HG03064 (cell line): ENCODE measurements around the gene OSBPL9.
A peak's percentile ranks its signal among the peaks of the same experiment; 100 is the strongest.
"Not testable (repeated sequence)": the region's sequence is repeated elsewhere in the genome, so short reads cannot be mapped to it uniquely, and the experiment has no call there.

Experiments used
- ATAC-seq: cut with Tn5 transposase; IDR thresholded peaks from one replicate; pipeline ENCODE4 v1.9.1; 2021; ENCODE audit warnings: low read depth; ENCODE audit not compliant: unreplicated experiment

Gene OSBPL9

DNA sequence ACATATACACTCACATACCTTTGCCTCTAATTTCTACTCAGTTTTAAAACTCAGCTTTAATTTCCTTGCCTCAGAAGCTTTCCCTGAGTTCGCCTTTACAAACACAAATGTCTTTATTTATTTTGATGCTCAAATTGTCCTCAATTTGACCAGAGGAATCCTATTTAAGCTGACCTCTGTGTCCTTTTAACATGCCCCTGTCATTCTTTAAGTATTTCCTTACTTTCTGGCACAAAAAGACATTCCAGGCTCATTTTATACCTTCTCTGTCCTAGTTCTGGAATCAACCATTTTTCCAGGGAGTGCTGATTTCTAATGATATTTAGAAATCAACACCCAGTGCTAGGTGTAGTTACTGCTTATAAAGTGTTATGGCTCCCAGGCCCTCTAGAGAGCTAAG is 82.5 kb downstream of the OSBPL9 start:
- ATAC-seq, result no peak

DNA sequence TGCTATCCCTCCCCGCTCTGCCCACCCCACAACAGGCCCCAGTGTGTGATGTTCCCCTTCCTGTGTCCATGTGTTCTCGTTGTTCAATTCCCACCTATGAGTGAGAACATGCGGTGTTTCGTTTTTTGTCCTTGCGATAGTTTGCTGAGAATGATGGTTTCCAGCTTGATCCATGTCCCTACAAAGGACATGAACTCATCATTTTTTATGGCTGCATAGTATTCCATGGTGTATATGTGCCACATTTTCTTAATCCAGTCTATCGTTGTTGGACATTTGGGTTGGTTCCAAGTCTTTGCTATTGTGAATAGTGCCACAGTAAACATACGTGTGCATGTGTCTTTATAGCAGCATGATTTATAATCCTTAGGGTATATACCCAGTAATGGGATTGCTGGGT is 84.9 kb downstream of the OSBPL9 start:
- ATAC-seq, result not testable (repeated sequence)

DNA sequence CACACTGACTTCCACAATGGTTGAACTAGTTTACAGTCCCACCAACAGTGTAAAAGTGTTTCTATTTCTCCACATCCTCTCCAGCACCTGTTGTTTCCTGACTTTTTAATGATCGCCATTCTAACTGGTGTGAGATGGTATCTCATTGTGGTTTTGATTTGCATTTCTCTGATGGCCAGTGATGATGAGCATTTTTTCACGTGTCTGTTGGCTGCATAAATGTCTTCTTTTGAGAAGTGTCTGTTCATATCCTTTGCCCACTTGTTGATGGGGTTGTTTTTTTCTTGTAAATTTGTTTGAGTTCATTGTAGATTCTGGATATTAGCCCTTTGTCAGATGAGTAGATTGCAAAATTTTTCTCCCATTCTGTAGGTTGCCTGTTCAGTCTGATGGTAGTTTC is 85.3 kb downstream of the OSBPL9 start:
- not testable (repeated sequence) for ATAC-seq

DNA sequence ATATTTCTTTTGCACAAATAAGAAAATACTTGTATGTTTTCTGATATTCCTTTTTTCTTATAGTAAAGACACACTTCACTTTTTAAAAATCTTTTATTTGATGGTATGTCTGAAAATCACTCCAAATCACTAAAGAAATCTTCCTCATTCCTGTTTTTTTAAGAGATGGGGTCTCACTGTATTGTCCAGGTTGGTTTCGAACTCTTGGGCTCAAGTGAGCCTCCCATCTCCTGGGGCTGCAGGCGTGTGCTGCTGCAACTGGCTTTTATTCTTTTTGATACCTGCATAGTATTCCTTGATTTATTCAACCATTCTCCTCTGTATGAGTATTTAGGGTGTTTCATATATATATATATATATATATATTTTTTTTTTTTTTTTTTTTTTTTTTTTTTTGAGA is 88.1 kb downstream of the OSBPL9 start:
- ATAC-seq, result no peak

DNA sequence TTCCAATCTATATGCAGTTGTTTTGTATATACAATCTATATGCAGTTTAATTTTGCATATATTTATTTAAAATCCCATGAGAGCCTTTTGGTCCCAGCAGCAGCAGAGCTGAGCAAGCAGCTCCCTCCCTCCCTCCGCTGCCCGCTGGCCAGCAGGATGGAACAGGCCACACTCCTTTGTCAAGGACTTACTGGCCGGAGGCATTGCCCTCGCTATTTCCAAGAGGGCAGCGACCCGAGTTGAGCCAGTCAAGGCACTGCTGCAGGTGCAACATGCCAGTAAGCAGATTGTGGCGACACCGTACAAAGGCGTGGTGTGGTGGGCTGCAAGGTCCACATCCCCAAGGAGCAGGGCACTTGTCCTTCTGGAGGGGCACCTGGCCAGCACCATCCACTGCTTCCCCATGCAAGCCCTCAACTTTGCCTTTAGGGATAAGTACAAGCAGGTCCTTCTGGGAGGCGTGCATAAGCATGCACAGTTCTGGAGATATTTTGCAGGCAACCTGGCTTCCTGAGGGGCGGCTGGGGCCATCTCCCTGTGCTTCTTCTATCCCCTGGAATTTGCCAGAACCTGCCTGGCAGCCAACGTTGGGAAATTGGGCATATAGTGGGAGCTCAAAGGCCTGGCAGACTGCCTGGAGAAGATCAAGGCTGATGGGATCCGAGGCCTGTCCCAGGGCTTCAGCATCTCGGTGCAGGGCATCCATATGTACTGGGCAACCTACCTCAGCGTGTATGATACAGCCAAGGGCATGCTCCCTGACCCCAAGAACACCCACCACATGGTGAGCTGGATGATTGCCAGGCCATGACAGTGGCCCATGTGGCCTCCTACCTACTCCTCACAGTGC is 92.2 kb downstream of the OSBPL9 start:
- no peak for ATAC-seq

DNA sequence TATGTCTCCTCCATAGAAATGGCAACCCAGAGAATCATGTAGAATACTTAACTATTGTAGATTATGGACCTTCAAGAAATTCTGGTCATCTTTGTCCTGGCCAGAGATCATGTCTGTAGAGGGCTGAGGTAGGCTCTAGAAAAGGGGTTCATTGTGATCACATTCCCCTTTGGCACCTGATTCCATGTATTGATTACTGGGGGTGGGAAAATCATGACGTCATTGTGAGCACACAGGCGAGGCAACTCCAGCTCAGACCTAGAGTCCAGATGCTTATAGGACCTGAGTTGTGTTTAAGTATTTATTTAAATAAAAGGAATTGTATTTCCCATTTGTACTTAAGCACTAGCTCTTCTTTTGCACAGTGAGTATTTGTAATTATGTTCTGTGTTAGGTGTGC is 93.1 kb downstream of the OSBPL9 start:
- no peak for ATAC-seq

DNA sequence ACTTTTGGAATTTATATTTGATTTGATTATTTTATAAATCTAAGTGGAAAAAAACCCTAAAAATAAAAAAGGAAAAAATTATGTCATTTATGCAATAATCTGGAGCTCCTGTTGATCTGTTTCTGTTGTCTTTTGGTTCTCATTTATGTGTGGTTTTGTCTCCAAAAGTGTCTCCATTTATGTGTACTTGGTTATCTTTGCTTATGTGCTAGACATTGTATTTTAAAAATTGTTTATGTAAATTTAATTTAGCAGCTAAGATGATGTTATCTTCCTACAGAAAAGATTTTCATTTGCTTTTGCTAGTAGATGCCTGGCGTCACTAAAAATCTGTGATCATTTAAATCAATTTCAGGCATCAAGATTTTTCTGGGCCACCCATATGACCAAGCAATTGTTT is 95.7 kb downstream of the OSBPL9 start:
- ATAC-seq, result no peak

DNA sequence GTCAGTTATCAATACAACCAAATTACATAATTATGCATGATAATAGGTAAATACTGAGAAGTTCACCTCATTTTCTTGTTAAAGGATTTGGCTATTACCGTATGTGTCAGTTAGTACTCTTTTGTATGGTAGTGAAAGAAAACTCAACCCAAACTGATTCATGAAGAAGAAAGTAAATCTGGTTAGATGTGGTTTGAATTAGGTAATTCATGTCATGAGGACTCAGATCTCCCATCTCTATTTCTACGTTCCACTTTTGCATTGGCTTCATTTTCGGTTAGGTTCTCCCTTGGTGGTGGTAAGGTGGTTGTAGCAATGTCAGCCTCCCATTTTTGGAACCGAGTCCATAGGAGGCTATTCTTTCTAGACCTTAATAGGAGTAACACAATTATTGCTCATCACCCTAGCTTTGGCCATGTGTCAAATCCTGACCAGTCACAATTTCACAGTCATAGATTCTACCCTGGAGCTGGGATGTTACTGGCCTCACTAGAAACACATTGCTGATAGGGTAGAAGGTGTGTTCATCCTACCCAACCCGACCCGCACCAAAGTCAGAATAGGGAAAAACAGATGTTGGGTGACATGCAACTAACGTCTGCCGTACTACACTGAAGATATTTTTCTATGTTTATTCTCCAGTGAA is 97.6 kb downstream of the OSBPL9 start:
- no peak for ATAC-seq

DNA sequence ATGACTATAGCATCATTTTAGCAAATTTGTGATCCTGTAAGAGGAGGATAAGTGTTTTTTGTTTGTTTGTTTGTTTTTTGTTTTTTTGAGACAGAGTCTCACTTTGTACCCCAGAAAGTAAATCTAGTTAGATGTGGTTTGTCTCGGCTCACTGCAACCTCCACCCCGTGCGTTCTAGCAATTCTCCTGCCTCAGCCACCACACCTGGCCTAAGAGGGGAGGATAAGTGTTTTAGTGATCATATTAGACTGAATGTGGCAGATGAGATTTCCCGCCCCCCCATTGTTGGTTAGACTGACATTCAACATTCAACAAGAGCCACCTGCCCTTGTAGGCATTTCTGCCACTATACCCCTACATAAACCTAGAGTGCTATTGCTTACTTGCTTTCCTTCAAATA is 98.5 kb downstream of the OSBPL9 start:
- ATAC-seq, result peak; percentile 74

DNA sequence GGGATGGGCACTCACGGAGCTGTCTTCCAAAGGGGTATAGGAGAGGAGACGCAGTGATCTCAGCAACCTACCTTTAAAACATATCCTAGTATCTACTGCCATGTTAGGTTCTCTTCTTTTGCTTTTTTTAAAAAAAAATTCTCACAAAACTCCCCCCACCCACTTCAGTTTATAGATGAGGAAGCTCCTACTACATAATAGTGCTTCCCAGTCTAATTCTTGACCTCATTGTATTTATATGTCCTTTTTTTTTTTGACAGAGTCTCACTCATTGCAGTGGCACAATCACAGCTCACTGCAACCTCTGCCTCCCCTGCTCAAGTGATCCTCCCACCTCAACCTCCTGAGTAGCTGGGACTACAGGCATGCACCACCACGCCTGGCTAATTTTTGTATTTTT is 99.9 kb downstream of the OSBPL9 start:
- no peak for ATAC-seq

DNA sequence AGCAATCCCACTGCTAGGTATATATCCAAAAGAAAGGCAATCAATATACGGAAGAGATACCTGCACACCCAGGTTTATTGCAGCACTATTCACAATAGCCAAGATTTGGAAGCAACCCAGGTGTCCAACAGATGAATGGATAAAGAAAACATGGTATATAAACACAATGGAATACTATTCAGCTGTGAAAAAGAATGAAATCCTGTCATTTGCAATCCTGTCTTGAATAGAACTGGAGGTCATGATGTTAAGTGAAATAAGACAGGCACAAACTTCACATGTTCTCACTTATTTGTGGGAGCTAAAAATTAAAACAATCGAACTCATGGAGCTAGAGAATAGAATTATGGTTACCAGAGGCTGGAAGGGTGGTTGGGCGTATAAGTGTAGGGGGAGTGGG is 101.0 kb downstream of the OSBPL9 start:
- no peak for ATAC-seq

DNA sequence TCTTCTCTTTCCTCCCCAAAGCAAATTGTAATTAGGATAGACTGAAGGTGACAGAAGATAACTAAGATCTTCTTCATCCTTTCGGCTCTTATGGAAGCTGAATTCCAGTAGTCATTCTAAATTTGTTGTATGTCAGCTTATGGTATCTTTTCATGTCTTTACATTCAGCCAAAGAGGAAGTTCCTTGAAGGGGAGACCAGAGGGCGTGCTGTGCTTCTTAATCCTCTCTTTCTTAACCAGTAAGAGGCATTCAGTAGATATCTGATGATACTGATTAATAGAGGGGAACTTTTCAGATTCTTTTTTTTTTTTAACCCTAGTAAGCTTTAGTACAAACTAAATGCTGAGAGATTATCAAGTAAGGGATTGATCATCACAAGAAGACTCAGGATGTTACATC is 102.3 kb downstream of the OSBPL9 start:
- no peak for ATAC-seq

DNA sequence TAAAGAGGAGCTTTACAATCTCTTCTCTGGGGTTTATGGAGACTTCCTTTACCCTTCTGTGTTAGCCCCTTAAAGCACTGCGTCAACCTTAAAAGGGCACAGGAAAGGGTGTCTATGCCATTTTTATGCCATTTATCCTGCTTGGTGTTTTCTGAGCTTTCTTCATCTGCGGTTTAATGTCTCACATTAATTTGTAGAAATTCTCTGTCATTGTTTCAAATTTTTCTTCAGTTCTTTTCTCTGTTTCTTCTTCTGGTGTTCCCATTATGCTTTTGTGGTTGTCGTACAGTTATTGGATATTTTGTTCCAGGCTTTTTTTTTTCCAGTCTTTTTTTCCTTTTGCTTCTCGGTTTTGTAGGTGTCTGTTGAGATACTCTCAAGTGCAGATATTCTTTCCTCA is 107.9 kb downstream of the OSBPL9 start:
- ATAC-seq, result no peak

DNA sequence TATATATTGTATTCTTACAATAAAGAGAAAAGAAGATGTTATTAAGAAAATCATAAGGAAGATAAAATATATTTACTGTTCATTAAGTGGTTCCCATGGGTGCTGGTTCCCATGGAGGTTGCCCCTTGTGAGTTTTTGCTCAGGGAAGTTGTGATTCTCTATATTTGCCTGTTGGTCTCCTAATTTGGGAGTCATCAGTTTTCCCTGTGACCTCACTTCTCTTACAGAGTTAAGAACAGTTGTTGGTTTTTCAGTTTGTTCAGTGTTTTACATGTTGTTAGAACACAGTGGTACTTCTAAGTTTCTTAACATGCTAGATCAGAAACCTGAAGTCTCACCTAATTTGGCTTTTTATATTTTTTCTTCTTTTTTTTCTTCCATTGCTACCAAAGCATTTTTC is 109.2 kb downstream of the OSBPL9 start:
- no peak for ATAC-seq

DNA sequence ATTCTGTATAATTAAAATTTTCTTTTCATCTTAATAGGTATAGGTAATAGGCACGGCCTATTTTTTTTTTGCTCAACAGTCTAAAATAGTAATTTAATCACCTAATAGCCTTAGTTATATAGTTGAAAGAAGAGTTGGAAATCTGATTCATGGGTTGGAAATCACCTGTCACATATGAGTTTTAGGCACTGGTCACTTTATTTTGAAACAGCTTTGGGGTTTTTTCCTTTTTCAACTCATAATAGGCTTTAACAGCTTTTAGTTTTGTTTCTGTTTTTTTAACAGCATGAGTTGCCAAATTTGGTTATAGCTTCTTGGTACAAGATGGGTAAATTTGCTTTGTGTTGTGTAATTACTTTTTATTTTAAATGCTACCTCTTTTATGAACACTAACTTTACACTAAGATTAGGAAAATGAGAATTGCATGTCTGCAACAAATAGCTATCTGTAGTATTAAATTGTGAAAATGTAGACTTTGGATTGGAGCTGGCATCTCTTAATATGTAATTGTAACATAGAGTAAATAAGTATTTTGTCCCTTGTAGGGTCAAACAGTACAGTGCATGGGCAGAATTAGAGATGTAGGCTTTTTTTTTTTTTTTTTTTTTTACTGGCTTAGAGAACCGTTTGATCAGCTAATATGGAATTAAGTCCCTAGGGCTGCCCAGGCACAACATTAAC is 109.8 kb downstream of the OSBPL9 start:
- no peak for ATAC-seq

DNA sequence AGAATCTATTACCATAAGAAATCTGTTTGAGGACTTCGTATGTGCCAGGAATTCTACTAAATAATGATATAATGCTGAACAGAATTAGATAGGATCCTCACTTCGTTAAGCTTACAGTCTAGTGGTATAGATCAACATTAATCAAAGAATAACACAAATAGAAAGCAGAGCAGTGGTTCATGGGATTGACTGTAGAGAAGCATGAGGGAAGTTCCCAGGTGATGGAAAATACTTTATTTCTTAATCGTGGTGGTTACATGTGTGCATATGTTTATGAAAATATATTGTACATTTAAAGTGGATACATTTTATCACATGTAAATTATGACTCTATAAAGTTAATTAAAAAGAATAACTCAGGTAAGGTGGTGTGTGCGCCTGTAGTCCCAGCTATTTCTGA is 110.5 kb downstream of the OSBPL9 start:
- ATAC-seq, result no peak

DNA sequence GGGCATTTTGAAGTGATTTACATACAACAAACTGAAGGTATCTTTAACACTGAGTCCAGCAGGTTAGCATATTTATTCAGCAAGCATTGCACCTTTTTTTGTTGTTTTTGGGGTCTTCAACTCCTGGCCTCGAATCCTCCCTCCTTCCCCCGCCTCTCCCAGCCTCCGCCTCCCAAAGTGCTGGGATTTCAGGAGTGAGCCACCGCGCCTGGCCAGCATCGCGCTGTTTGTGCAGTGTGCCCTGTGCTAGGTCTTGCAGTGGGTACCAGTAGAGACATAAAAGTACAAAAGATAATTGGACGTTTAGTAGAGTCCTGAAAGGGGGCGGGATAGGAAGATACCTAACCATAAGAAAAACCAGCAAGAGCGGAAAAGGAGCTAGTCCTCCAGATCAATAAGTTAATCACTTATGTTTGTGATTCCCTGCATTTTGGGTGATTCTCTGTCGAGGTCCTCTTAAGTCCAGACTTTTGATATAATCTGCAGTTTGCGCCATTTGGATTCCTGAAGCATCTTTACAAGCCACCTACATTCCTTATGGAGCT is 111.8 kb downstream of the OSBPL9 start:
- no peak for ATAC-seq

DNA sequence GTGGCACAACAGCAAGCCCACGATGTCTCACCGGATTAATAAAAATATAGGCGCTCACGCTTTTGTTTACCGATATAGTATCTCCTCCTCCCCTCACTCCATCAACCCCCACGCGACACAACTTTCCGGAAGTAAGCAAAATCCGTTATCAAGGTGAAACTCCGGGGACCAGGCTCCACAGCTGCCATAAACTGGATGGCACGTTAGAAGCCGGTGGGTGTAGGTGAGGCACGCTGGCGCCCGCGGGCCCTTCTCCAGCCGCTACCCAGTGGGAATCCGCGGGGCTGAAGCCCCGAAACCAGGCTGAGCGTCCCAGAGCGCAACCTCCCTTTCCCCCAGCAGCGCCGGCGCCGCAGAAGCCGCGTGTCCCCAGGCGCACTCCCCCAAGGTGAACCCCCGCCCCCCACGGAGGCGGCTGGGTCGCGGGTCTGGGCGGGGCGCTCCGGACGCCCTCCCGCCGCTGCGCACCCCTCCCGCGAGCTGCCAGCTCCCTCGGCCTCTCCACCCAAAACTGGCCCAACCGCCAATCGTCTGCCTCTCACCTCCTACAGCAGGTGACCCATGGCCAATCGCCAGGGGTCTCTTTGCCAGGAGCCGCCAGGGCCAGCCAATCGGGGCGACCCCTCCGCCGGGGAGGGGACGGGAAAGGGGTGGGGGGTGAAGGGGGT is 112.4 kb downstream of the OSBPL9 start:
- ATAC-seq, result peak; percentile 85

DNA sequence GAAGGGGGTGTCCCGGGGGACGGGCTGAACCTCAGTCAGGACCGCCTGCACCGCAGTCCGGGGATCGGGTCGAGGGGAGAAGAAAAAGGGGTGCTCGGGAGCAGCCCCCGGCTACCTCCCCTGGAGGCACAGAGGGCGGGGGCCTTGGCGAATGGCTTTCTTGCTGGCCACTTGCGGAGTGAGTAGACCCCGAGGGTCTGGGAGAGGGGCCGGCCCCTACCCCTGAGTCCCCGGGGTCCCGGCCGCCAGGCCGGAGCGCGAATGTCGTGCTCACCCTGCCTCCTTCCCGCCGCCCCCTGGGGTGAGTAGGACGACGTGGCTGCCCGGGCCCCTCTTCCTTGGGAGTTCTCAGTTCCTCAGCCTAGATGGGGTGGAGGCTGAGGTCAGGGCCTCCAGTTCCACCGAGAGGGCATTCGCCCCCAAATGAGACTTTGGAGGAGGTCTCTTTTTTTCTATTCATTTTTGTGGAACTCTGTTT is 113.0 kb downstream of the OSBPL9 start:
- peak; percentile 18 for ATAC-seq

DNA sequence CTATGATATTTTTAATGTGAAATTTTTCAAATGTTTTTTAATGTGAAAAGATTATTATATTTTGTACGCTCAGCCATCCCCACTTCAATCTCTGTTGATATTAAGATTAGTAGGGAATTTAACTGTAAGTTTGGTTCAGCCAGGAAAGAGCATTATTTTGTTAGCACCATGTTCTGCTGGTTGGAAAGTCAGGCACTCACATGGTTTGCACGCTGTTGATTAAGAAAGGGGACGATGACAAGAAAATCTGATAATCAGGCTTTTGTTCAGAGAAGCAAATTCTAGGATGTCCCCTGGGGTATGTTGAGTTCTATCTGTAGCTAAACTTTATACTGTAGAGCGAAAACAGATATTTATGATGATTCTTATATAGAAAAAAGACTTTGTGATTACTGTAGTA is 115.1 kb downstream of the OSBPL9 start:
- ATAC-seq, result no peak
